GM12878 (cell line): ENCODE results near the gene EHD4.

Experiments used
- CTCF ChIP-seq, 3 experiments: IDR thresholded peaks in 2 of 3; conservative IDR thresholded peaks in 1 of 3; 2 replicates each; pipeline ENCODE4 v1.5.1; 2011; ENCODE audit warnings: low read depth in 3 of 3, low read length in 3 of 3, mild to moderate bottlenecking in 3 of 3, control low read depth in 2 of 3, moderate library complexity in 2 of 3, inconsistent platforms in 1 of 3, mixed read lengths in 1 of 3; ENCODE audit not compliant: control insufficient read depth in 2 of 3, insufficient read depth in 1 of 3; ENCODE audit errors: extremely low read depth in 1 of 3
- EP300 ChIP-seq, 2 experiments: fragments of 150-350 bp in 1 of 2; IDR thresholded peaks; 2 replicates each; pipeline ENCODE4 v1.6.1; 2011 to 2012; ENCODE audit warnings: low read depth in 2 of 2, low read length in 2 of 2, borderline replicate concordance in 1 of 2, improper control_type of control experiment in 1 of 2, inconsistent platforms in 1 of 2; ENCODE audit not compliant: control insufficient read depth in 1 of 2
- EZH2 ChIP-seq: IDR thresholded peaks from 2 replicates; pipeline ENCODE4 v1.6.1; 2012; ENCODE audit warnings: low read depth, mild to moderate bottlenecking, control low read depth, inconsistent platforms, low read length, borderline replicate concordance; ENCODE audit not compliant: control insufficient read depth
- FOXK2 ChIP-seq: fragments of 450-650 bp; IDR thresholded peaks from 2 replicates; pipeline ENCODE4 v1.6.1; 2017; ENCODE audit warnings: mild to moderate bottlenecking, moderate library complexity
- MYC ChIP-seq: IDR thresholded peaks from 2 replicates; pipeline ENCODE4 v1.6.1; 2011; ENCODE audit warnings: mild to moderate bottlenecking, low read length, moderate library complexity, inconsistent platforms; ENCODE audit not compliant: insufficient read depth, insufficient replicate concordance, insufficient read length, severe bottlenecking
- POLR2AphosphoS5 ChIP-seq: IDR thresholded peaks from 2 replicates; pipeline ENCODE4 v1.6.1; 2011; ENCODE audit warnings: mild to moderate bottlenecking, low read length, inconsistent platforms
- RFX5 ChIP-seq: IDR thresholded peaks from 2 replicates; pipeline ENCODE4 v1.6.1; 2011; ENCODE audit warnings: low read depth, low read length, improper control_type of control experiment
- SIX5 ChIP-seq: IDR thresholded peaks from 2 replicates; pipeline ENCODE4 v1.6.1; 2011; ENCODE audit warnings: mild to moderate bottlenecking, low read depth, low read length, moderate library complexity; ENCODE audit not compliant: severe bottlenecking
- SMC3 ChIP-seq: IDR thresholded peaks from 2 replicates; pipeline ENCODE4 v1.6.1; 2011; ENCODE audit warnings: low read length, improper control_type of control experiment, borderline replicate concordance
- USF2 ChIP-seq: IDR thresholded peaks from 2 replicates; pipeline ENCODE4 v1.6.1; 2011; ENCODE audit warnings: low read depth, low read length, improper control_type of control experiment, borderline replicate concordance
- ZNF687 ChIP-seq: fragments of 450-650 bp; IDR thresholded peaks from 2 replicates; pipeline ENCODE4 v1.6.1; 2017; ENCODE audit warnings: mild to moderate bottlenecking, moderate library complexity

GRCh38 chr15:41958002-41958420, 14.3 kb downstream of the EHD4 start:
- TF ChIP-seq SMC3 (no peak), FOXK2 (no peak), POLR2AphosphoS5 (no peak), EZH2 (no peak), CTCF (IDR thresholded peaks at IDR 0.05 in 2 of 3, conservative IDR thresholded peaks at IDR 0.05 in 1 of 3; ENCODE audit: control insufficient read depth in 2 of 3, extremely low read depth in 1 of 3, insufficient read depth in 1 of 3, low read depth in 3 of 3, low read length in 3 of 3) (no peak), RFX5 (no peak), EP300 (IDR thresholded peaks at IDR 0.05; ENCODE audit: borderline replicate concordance in 1 of 2, control insufficient read depth in 1 of 2, low read depth in 2 of 2, low read length in 2 of 2) (no peak), MYC (no peak), ZNF687 (no peak), SIX5 (no peak), USF2 (no peak)
